Thymus (tissue), 11 donors: ENCODE data around the gene WNT3. TPM values are rescaled to one million over a fixed set of nuclear protein-coding genes. Genes with fewer than 3 reads are reported as not detected.

Experiments
- DNase-seq, 9 donors: peaks; one replicate each; pipeline ENCODE4 v3.0.0-alpha.2; 2013; ENCODE audit warnings: low spot score in 9 of 9, low read depth in 6 of 9, missing footprints in 1 of 9
- H3K27ac ChIP-seq, 2 donors: one replicate each; pipeline ENCODE4 v1.5.1; 2013; ENCODE audit warnings: control low read depth in 1 of 2, low read depth in 1 of 2, low read length in 1 of 2, mild to moderate bottlenecking in 1 of 2, moderate library complexity in 1 of 2
- H3K27me3 ChIP-seq, 2 donors: one replicate each; pipeline ENCODE4 v1.5.1; 2013; ENCODE audit warnings: low read length in 1 of 2; ENCODE audit not compliant: control insufficient read depth in 2 of 2, insufficient read depth in 1 of 2
- H3K36me3 ChIP-seq, 2 donors: one replicate each; pipeline ENCODE4 v1.5.1; 2013; ENCODE audit warnings: low read length in 1 of 2, mild to moderate bottlenecking in 1 of 2, moderate library complexity in 1 of 2; ENCODE audit not compliant: control insufficient read depth in 2 of 2, insufficient read depth in 2 of 2
- H3K4me1 ChIP-seq, 2 donors: one replicate each; pipeline ENCODE4 v1.5.1; 2013; ENCODE audit warnings: low read length in 2 of 2; ENCODE audit not compliant: control insufficient read depth in 2 of 2, insufficient read depth in 2 of 2
- H3K4me3 ChIP-seq, 2 donors: one replicate each; pipeline ENCODE4 v1.5.1; 2013; ENCODE audit warnings: low read length in 2 of 2, control low read depth in 1 of 2, mild to moderate bottlenecking in 1 of 2
- H3K9me3 ChIP-seq, 2 donors: one replicate each; pipeline ENCODE4 v1.5.1; 2013; ENCODE audit warnings: low read length in 1 of 2, mild to moderate bottlenecking in 1 of 2; ENCODE audit not compliant: control insufficient read depth in 2 of 2, insufficient read depth in 1 of 2
- WGBS: extraction: QIAGEN DNeasy Blood & Tissue Kit; methylation state at CpG from one replicate; pipeline ENCODE4 v1.1.7; 2013; 5-methylcytosine and 5-hydroxymethylcytosine counted together
- polyA plus RNA-seq: library from polyadenylated mRNA; stranded (reverse); fragments of 200-250 nt; gene quantifications from one replicate; pipeline ENCODE4 v1.2.3, GENCODE V29; 2013
- total RNA-seq: library from RNA; stranded (reverse); fragments of 120-200 nt; gene quantifications from one replicate; pipeline ENCODE4 v1.2.4, GENCODE V29; 2013
- donor health status: healthy.

Gene WNT3
- total and polyA plus RNA-seq, 2 donors = 0.42 to 1.0 TPM

DNA sequence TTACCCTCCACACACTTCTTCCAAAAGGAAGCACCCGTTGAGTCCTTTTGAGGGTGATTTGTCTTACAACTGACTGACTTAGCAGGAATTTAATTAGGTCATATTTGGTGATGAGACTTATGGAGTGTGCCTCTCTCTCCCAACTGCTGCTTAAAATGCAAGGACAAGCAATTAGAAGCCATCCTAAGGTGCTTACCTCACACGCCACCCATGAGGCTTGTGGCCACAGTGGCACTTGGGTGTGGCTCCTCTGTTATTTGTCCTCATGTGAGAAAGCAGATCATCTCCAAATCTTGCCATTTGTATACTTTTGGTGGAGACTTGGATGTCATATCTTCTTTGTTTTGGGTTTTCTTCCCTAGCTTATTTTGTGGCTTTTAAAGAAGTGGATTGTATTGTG, 61.6 kb downstream of the WNT3 start:
- Histone ChIP-seq H3K4me1 (no peaks in the 10 kb centered on the region), H3K27ac (no peak overlapping the region), H3K9me3 (no peaks in the 10 kb centered on the region), H3K4me3 (no peak overlapping the region), H3K27me3 (no peaks in the 10 kb centered on the region), H3K36me3 (peaks cover 33 to 44% of the 10 kb centered on the region in 2 donors)
- no peak for DNase-seq
- 100% methylated on average over 2 of the region's 2 CpGs for WGBS

DNA sequence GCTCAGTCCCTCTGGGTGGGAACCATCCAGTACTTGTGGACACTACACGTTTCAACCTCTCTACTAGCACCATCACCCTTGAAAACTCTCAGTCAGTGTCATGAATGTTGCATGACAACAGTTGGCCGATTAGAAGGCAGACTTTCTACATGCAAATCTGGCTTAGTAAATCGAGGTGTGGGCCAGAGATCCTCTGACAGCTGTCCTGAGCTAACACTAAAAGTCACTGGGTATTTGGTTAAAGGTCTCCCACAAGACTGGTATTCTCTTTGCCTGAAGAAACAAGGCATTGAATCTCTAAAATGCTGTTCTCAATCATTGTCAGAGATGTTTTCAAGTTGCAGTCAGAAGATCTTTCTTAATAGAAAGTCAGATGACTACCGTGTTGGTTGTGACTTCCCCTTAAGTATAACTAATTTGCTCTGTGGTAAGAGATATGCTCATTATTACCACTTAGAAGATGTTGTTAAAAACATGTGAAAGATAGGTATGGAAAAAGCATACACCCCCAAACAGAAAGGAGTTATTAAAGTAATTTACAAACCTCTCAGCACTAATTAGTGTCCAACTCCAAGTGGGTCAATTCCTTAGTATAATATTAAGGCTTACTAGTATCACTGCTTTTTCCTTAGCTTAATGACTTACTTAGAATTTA, 62.3 kb downstream of the WNT3 start:
- peaks cover 39 to 50% of the 10 kb centered on the region in 2 donors for H3K36me3 ChIP-seq
- WGBS = 95% methylated on average over 4 of the region's 4 CpGs
- H3K4me1 ChIP-seq = no peaks in the 10 kb centered on the region
- no peaks in the 10 kb centered on the region for H3K9me3 ChIP-seq
- DNase-seq = no peak
- H3K27me3 ChIP-seq = no peaks in the 10 kb centered on the region
- H3K27ac ChIP-seq = no peak overlapping the region
- no peak overlapping the region for H3K4me3 ChIP-seq

DNA sequence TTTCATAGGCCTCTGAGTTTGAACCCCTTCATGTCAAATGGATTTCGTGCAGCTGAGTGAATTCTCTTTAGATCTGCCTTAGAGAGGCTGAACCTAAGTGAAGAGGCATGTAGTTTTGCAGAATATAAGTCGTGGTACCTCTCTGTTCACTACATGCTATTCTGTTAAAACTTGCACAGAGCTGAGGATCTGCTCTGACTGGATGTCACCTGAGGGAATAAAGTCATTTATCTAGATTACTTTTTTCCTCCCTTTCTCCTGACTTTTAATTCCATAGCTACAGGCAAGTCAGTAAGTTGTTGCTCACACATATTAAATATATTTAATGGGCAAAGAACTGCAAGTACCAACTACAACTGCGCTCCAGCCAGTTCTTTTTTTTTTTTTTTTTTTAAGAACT, 64.7 kb downstream of the WNT3 start:
- Histone ChIP-seq H3K36me3 (peaks cover 35 to 59% of the 10 kb centered on the region in 2 donors), H3K27me3 (no peaks in the 10 kb centered on the region), H3K4me1 (no peaks in the 10 kb centered on the region), H3K27ac (no peak overlapping the region), H3K4me3 (no peak overlapping the region), H3K9me3 (no peaks in the 10 kb centered on the region)
- WGBS = 93% methylated on average over 3 of the region's 3 CpGs
- no peak for DNase-seq

GRCh38 chr17:46751425-46751824, 67.1 kb downstream of the WNT3 start:
- 98% methylated on average over 4 of the region's 4 CpGs for WGBS
- Histone ChIP-seq H3K4me1 (no peaks in the 10 kb centered on the region), H3K27ac (no peak overlapping the region), H3K9me3 (no peaks in the 10 kb centered on the region), H3K36me3 (peaks cover 30 to 53% of the 10 kb centered on the region in 2 donors), H3K4me3 (no peak overlapping the region), H3K27me3 (no peaks in the 10 kb centered on the region)
- DNase-seq = no peak

- H3K9me3 ChIP-seq = no peaks in the 10 kb centered on the region
- no peaks in the 10 kb centered on the region for H3K27me3 ChIP-seq
- H3K27ac ChIP-seq = no peak overlapping the region
- DNase-seq = no peak
- H3K36me3 ChIP-seq = peaks cover 14 to 15% of the 10 kb centered on the region in 2 donors
- H3K4me1 ChIP-seq = no peaks in the 10 kb centered on the region
- no peak overlapping the region for H3K4me3 ChIP-seq
- 97% methylated on average over 3 of the region's 3 CpGs for WGBS
Observed at GRCh38 chr17:46745376-46745775, 73.1 kb downstream of the WNT3 start.

DNA sequence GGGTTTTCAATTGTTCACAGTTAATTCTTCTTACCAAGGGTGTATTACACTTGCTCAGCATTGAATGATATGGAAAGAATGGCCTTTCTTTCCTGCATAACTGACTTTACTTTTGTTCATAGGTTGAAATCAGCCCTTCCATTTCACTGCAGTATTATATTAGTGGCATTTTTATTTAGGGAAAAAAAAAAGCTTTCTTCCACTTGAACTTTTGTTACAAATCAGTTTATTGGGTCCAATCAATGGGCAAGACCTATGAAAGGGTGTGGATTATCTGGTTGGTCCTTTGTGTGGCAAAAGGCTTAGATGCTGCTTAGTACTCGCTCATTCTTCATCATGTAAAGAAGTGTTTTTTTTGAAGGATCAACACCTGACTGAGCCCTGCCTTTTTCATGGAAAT, 74.1 kb downstream of the WNT3 start:
- Histone ChIP-seq H3K27me3 (no peaks in the 10 kb centered on the region), H3K4me1 (no peaks in the 10 kb centered on the region), H3K4me3 (no peak overlapping the region), H3K36me3 (peaks cover 8 to 12% of the 10 kb centered on the region in 2 donors), H3K9me3 (no peaks in the 10 kb centered on the region), H3K27ac (no peak overlapping the region)
- DNase-seq = no peak
- 97% methylated on average over 1 of the region's 1 CpG for WGBS

DNA sequence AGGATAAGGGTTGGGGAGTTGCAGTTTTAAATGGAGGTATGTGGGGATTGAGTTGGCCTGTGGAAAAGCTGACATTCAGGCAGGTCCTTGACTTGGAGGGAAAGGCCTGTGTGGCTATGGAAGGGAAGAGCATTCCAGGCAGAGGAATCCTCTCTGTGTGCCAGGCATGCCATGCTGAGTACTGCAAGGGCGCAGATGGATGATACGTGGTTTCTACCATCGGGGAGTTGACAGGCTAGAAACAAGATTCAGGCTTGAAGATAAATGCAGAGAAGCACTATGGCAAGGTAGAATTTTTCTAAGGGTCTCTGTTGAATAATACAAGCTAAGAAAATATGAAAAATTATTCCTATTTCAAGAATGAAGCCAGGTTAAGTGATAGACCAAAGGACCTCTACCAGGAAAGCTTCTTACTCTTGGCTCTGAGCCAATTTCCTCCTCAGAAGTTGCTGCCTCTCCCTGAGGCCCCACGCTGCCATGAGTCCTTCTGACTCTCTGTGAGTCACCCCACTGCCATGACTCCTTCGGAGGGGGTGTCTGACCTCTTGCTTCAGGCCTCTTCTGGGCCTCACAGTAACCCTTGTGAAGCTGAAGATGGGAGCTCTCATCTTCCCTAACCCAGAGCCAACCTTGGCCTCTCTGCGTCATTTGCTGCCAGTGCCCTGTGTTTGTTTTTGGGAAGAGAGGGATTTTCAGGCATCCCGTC, 75.8 kb downstream of the WNT3 start:
- H3K4me1 ChIP-seq = no peaks in the 10 kb centered on the region
- no peak for DNase-seq
- no peaks in the 10 kb centered on the region for H3K27me3 ChIP-seq

DNA sequence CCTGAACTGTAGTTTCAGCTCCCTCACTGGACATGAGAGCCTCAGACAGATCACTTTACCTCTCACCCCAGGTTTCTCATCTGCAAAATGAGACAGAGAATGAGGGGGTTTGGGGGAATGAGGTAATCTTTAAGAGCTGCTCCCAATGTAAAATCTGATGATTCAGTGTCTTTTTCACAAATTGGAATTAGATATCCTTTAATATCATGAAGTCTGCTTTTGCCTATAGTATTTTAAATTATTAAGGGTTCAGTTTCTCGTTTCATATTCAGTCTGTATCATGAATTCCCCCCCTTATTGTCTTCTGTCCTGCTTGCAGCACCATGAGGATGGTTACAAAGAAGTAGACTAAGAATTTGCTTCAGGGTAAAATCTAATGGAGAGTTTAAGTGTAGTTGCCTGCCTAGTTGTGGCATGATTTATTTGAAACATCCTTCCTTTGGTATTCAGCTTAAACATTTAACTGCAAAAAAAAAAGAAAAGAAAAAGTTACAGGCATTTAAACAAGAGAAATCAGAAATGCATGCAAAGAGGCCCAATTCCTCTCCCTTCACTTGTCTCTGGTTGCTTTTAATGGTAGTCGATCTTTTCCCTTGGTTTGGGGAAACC, 77.3 kb downstream of the WNT3 start:
- Histone ChIP-seq H3K4me1 (no peaks in the 10 kb centered on the region), H3K4me3 (no peak overlapping the region), H3K27me3 (no peaks in the 10 kb centered on the region), H3K9me3 (no peaks in the 10 kb centered on the region), H3K36me3 (peaks cover 5 to 15% of the 10 kb centered on the region in 2 donors), H3K27ac (no peak overlapping the region)
- no peak for DNase-seq
- 62% methylated on average over 2 of the region's 2 CpGs for WGBS

More for the DNA sequence above, 75.8 kb downstream of the WNT3 start:
- Histone ChIP-seq H3K4me3 (no peak overlapping the region), H3K27ac (no peak overlapping the region), H3K36me3 (peaks cover 5 to 15% of the 10 kb centered on the region in 2 donors), H3K9me3 (no peaks in the 10 kb centered on the region)
- WGBS = 78% methylated on average over 7 of the region's 7 CpGs

DNA sequence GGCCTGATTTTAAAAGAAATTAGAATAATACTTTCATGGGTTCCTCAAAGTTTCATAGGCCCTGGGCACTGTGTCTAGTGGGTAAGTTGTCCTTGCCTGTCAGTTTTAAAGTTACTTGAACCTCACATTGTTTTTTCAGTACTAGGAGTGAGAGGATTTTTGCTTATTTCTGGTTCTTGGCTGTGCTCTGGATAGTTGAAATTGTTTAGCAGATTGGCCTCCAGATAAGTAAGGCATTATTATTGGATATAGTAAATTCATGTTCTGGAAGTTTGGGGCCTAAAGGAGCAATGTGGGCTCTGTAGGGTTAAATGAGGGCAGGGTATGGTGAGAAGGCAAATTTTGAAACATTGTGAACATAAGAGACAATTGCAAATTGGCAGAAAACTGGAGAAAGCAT, 78.5 kb downstream of the WNT3 start:
- Histone ChIP-seq H3K9me3 (no peaks in the 10 kb centered on the region), H3K4me1 (no peaks in the 10 kb centered on the region), H3K27ac (no peak overlapping the region), H3K36me3 (peaks cover 3 to 15% of the 10 kb centered on the region in 2 donors), H3K4me3 (no peak overlapping the region), H3K27me3 (no peaks in the 10 kb centered on the region)
- no peak for DNase-seq
